BE2C (cell line): ENCODE data around the gene RNF207.

Experiments used
- DNase-seq: peaks from one replicate; pipeline ENCODE4 v3.0.0-alpha.2; 2020
- H3K27me3 ChIP-seq: fragments of 250-450 bp; sonication (Bioruptor Pico); 2 replicates; pipeline ENCODE4 v1.5.1; 2020; ENCODE audit warnings: mild to moderate bottlenecking
- H3K36me3 ChIP-seq: fragments of 250-450 bp; sonication (Bioruptor Pico); 2 replicates; pipeline ENCODE4 v1.5.1; 2020; ENCODE audit warnings: mild to moderate bottlenecking
- H3K4me1 ChIP-seq: fragments of 250-450 bp; sonication (Bioruptor Pico); 2 replicates; pipeline ENCODE4 v1.5.1; 2020
- H3K4me3 ChIP-seq: 2 replicates; pipeline ENCODE4 v1.5.1; 2011; ENCODE audit warnings: low read depth, low read length
- H3K9me3 ChIP-seq: fragments of 250-450 bp; sonication (Bioruptor Pico); 2 replicates; pipeline ENCODE4 v1.5.1; 2020
- CTCF ChIP-seq: IDR thresholded peaks from 2 replicates; pipeline ENCODE4 v1.5.1; 2012; ENCODE audit warnings: mild to moderate bottlenecking, low read depth, low read length

Gene RNF207

GRCh38 chr1:6244401-6245049, 38.6 kb downstream of the RNF207 start:
- H3K4me3 ChIP-seq, result no peak overlapping the region
- H3K27me3 ChIP-seq, result peaks cover 12% of the 10 kb centered on the region
- no peak for DNase-seq
- no peaks in the 10 kb centered on the region for H3K9me3 ChIP-seq
- H3K36me3 ChIP-seq, result no peaks in the 10 kb centered on the region
- TF ChIP-seq CTCF, result no peak
- H3K4me1 ChIP-seq, result no peaks in the 10 kb centered on the region

- peak; percentile 52 for TF ChIP-seq CTCF
- Histone ChIP-seq H3K9me3 (no peaks in the 10 kb centered on the region), H3K4me3 (peak overlapping the region; percentile 52), H3K27me3 (peaks cover 19% of the 10 kb centered on the region), H3K4me1 (no peaks in the 10 kb centered on the region), H3K36me3 (no peaks in the 10 kb centered on the region)
- peak; percentile 76 for DNase-seq
These were observed 39.4 kb downstream of the RNF207 start for GRCh38 chr1:6245086-6245868.

GRCh38 chr1:6245869-6246496, 40.1 kb downstream of the RNF207 start:
- DNase-seq, result peak; percentile 89
- Histone ChIP-seq H3K36me3 (no peaks in the 10 kb centered on the region), H3K4me3 (peak overlapping the region; percentile 52), H3K27me3 (peaks cover 20% of the 10 kb centered on the region), H3K9me3 (no peaks in the 10 kb centered on the region), H3K4me1 (no peaks in the 10 kb centered on the region)
- TF ChIP-seq CTCF, result no peak

GRCh38 chr1:6246497-6247467, 40.9 kb downstream of the RNF207 start:
- Histone ChIP-seq H3K4me1 (no peaks in the 10 kb centered on the region), H3K4me3 (peak overlapping the region; percentile 52), H3K9me3 (no peaks in the 10 kb centered on the region), H3K27me3 (peaks cover 19% of the 10 kb centered on the region), H3K36me3 (no peaks in the 10 kb centered on the region)
- TF ChIP-seq CTCF, result peak; percentile 66
- peak; percentile 87 for DNase-seq

GRCh38 chr1:6247651-6248050, 41.7 kb downstream of the RNF207 start:
- no peak for TF ChIP-seq CTCF
- peaks cover 15% of the 10 kb centered on the region for H3K27me3 ChIP-seq
- H3K36me3 ChIP-seq, result no peaks in the 10 kb centered on the region
- DNase-seq, result no peak
- no peak overlapping the region for H3K4me3 ChIP-seq
- H3K9me3 ChIP-seq, result no peaks in the 10 kb centered on the region
- H3K4me1 ChIP-seq, result no peaks in the 10 kb centered on the region
